CD14-positive monocyte (primary cell): ENCODE data around the gene TGFBR1. TPM values are rescaled to one million over a fixed set of nuclear protein-coding genes. Genes with fewer than 3 reads are reported as not detected.

Experiments used
- DNase-seq, 3 donors: peaks; one replicate each; pipeline ENCODE4 v3.0.0-alpha.2; 2011 to 2022
- H2AFZ ChIP-seq: 2 replicates; pipeline ENCODE4 v1.6.0; 2012; ENCODE audit warnings: mild to moderate bottlenecking, low read depth, low read length, inconsistent platforms; ENCODE audit not compliant: insufficient read depth, poor library complexity, severe bottlenecking
- H3K27ac ChIP-seq, 2 donors: 1 replicate in 1 of 2; 2 replicates in 1 of 2; pipeline ENCODE4 v1.5.1; 2012 to 2013; ENCODE audit warnings: low read length in 2 of 2, control low read depth in 1 of 2, inconsistent platforms in 1 of 2, low read depth in 1 of 2, mild to moderate bottlenecking in 1 of 2
- H3K27me3 ChIP-seq, 2 donors: one replicate each; pipeline versions ENCODE4 v1.6.0 to v1.6.1; 2011 to 2013; ENCODE audit warnings: low read length in 2 of 2; ENCODE audit not compliant: control insufficient read depth in 2 of 2, insufficient read depth in 2 of 2
- H3K36me3 ChIP-seq, 2 donors: replicated peaks in 1 of 2; 1 replicate in 1 of 2; 2 replicates in 1 of 2; pipeline versions ENCODE4 v1.5.1 to v1.6.1; 2012 to 2013; ENCODE audit warnings: low read length in 2 of 2, control low read depth in 1 of 2, inconsistent platforms in 1 of 2, mild to moderate bottlenecking in 1 of 2; ENCODE audit not compliant: insufficient read depth in 2 of 2, control insufficient read depth in 1 of 2
- H3K4me1 ChIP-seq, 2 donors: 1 replicate in 1 of 2; 2 replicates in 1 of 2; pipeline versions ENCODE4 v1.5.1 to v1.6.1; 2012 to 2013; ENCODE audit warnings: low read length in 2 of 2, control low read depth in 1 of 2, inconsistent platforms in 1 of 2, mild to moderate bottlenecking in 1 of 2, moderate library complexity in 1 of 2; ENCODE audit not compliant: insufficient read depth in 2 of 2, control insufficient read depth in 1 of 2
- H3K4me2 ChIP-seq: replicated peaks from 2 replicates; pipeline ENCODE3; 2012; ENCODE audit warnings: low read length, moderate library complexity, mild to moderate bottlenecking; ENCODE audit not compliant: poor library complexity, severe bottlenecking; ENCODE audit errors: extremely low read depth
- H3K4me3 ChIP-seq, 3 experiments: fragments of 200-600 bp in 1 of 3; sonication (generic) in 1 of 3; replicated peaks in 1 of 3; 1 replicate in 2 of 3; 2 replicates in 1 of 3; pipeline ENCODE4 v1.5.1; 2011 to 2013; ENCODE audit warnings: low read length in 3 of 3, mild to moderate bottlenecking in 3 of 3, control low read depth in 2 of 3, low read depth in 2 of 3, inconsistent platforms in 1 of 3, moderate library complexity in 1 of 3
- H3K79me2 ChIP-seq: 2 replicates; pipeline ENCODE4 v1.6.0; 2012; ENCODE audit warnings: mild to moderate bottlenecking, control low read depth, inconsistent platforms, low read length, moderate library complexity; ENCODE audit not compliant: insufficient read depth
- H3K9ac ChIP-seq: 2 replicates; pipeline ENCODE4 v1.6.0; 2017; ENCODE audit warnings: low read length, mild to moderate bottlenecking; ENCODE audit not compliant: insufficient read depth, poor library complexity, severe bottlenecking
- H3K9me3 ChIP-seq, 2 donors: replicated peaks in 1 of 2; 1 replicate in 1 of 2; 2 replicates in 1 of 2; pipeline versions ENCODE4 v1.5.1 to v1.6.1; 2012 to 2013; ENCODE audit warnings: low read length in 2 of 2, control low read depth in 1 of 2; ENCODE audit not compliant: control insufficient read depth in 1 of 2, insufficient read depth in 1 of 2
- H4K20me1 ChIP-seq: 2 replicates; pipeline ENCODE4 v1.6.0; 2012; ENCODE audit warnings: mild to moderate bottlenecking, low read length, control low read depth, moderate library complexity; ENCODE audit not compliant: insufficient read depth
- H3K27ac Mint-ChIP-seq, 7 donors: one replicate each; pipeline ENCODE4 v1.8.0; 2020; ENCODE audit warnings: mild to moderate bottlenecking in 7 of 7, mixed read lengths in 7 of 7, moderate library complexity in 6 of 7, inconsistent platforms in 2 of 7
- H3K27me3 Mint-ChIP-seq, 3 donors: one replicate each; pipeline ENCODE4 v1.8.0; 2021 to 2022; ENCODE audit warnings: low read depth in 3 of 3, mild to moderate bottlenecking in 3 of 3, mixed read lengths in 3 of 3, moderate library complexity in 3 of 3, inconsistent platforms in 1 of 3
- H3K36me3 Mint-ChIP-seq, 2 donors: one replicate each; pipeline ENCODE4 v1.8.0; 2020; ENCODE audit warnings: mixed read lengths in 2 of 2, inconsistent platforms in 1 of 2, mild to moderate bottlenecking in 1 of 2
- H3K4me1 Mint-ChIP-seq: one replicate; pipeline ENCODE4 v1.8.0; 2020; ENCODE audit warnings: mild to moderate bottlenecking, mixed read lengths
- H3K4me3 Mint-ChIP-seq, 2 donors: one replicate each; pipeline ENCODE4 v1.8.0; 2020; ENCODE audit warnings: mild to moderate bottlenecking in 2 of 2, mixed read lengths in 2 of 2, moderate library complexity in 1 of 2
- H3K9me3 Mint-ChIP-seq, 7 donors: one replicate each; pipeline ENCODE4 v1.8.0; 2020 to 2022; ENCODE audit warnings: mixed read lengths in 7 of 7, mild to moderate bottlenecking in 6 of 7, moderate library complexity in 6 of 7, inconsistent platforms in 2 of 7
- WGBS: methylation state at CpG from one replicate; pipeline ENCODE4 v1.1.5; 2013; ENCODE audit warnings: missing lambda C conversion rate; ENCODE audit not compliant: insufficient coverage; 5-methylcytosine and 5-hydroxymethylcytosine counted together
- intact Hi-C, 2 donors: fragments of 100-400 bp; cut with micrococcal nuclease; formaldehyde crosslinking; loops; one replicate each; pipeline versions ENCODE4 v1.15.0 to v1.15.1; 2023
- polyA plus RNA-seq, 3 donors: library from polyadenylated mRNA; depleted of rRNA in 1 of 3; unstranded in 2 of 3; stranded (reverse) in 1 of 3; fragments of 300-500 nt in 2 of 3; fragments of >200 nt in 1 of 3; fragmentation: Illumina TruSeq in 2 of 3; gene quantifications; 1 replicate in 2 of 3; 2 replicates in 1 of 3; pipeline ENCODE4 v1.2.3, GENCODE V29; 2012 to 2021
- TF ChIP-seq, protein P1 (sequence below): fragments of 200-600 bp; IDR thresholded peaks from one replicate; pipeline ENCODE4 v1.8.0; 2022; ENCODE audit warnings: antibody characterized with exemption, mild to moderate bottlenecking

Gene TGFBR1
- polyA plus RNA-seq, 3 donors: 10.7 to 26.8 (median 25.0) TPM

DNA sequence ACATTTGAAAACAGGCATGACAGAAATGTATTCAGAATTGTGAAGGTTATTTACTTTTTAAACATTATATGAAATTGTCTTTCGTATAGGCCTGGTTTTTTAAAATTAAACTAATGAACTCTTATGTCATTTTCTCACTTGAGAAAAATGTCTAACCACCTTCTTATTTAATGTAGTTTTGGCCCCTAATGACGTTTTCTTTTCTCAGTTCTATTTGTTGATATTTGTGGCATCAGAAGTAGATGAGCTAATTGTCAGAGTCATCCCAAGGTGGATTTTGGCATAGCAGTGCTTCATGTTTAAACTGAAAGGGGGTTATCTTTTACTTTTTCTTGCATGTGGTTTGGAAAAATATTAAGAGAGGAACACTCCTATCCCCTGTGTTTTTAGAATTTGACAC is 28.2 kb downstream of the TGFBR1 start:
- no peaks in the 10 kb centered on the region for H3K9me3 ChIP-seq
- H3K4me3 ChIP-seq: no peak overlapping the region
- Mint-ChIP-seq H3K4me3 (no peak overlapping the region), H3K27ac (no peak overlapping the region), H3K27me3 (no peaks in the 10 kb centered on the region), H3K36me3 (peaks cover 37 to 46% of the 10 kb centered on the region in 2 donors), H3K9me3 (no peaks in the 10 kb centered on the region), H3K4me1 (peaks cover 52% of the 10 kb centered on the region)
- DNase-seq: no peak
- H3K27me3 ChIP-seq: no peaks in the 10 kb centered on the region
- H3K36me3 ChIP-seq: peaks cover 2 to 37% of the 10 kb centered on the region in 2 donors
- no peak overlapping the region for H3K27ac ChIP-seq
- intact Hi-C loops: loop anchor here in 1 of 2 donors (10.0 kb wide), 1 partner anchor 48 kb away; no protein-coding TSS in a partner anchor
- no peak overlapping the region for H2AFZ ChIP-seq
- WGBS: no CpG with 5 or more reads among the region's 2 CpGs
- no peak overlapping the region for H3K4me2 ChIP-seq
- TF ChIP-seq, protein P1, sequence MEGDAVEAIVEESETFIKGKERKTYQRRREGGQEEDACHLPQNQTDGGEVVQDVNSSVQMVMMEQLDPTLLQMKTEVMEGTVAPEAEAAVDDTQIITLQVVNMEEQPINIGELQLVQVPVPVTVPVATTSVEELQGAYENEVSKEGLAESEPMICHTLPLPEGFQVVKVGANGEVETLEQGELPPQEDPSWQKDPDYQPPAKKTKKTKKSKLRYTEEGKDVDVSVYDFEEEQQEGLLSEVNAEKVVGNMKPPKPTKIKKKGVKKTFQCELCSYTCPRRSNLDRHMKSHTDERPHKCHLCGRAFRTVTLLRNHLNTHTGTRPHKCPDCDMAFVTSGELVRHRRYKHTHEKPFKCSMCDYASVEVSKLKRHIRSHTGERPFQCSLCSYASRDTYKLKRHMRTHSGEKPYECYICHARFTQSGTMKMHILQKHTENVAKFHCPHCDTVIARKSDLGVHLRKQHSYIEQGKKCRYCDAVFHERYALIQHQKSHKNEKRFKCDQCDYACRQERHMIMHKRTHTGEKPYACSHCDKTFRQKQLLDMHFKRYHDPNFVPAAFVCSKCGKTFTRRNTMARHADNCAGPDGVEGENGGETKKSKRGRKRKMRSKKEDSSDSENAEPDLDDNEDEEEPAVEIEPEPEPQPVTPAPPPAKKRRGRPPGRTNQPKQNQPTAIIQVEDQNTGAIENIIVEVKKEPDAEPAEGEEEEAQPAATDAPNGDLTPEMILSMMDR: no peak
- peaks cover 65% of the 10 kb centered on the region for H3K79me2 ChIP-seq
- peaks cover 62% of the 10 kb centered on the region for H4K20me1 ChIP-seq
- no peak overlapping the region for H3K9ac ChIP-seq
- peaks cover 25 to 31% of the 10 kb centered on the region in 2 donors for H3K4me1 ChIP-seq

DNA sequence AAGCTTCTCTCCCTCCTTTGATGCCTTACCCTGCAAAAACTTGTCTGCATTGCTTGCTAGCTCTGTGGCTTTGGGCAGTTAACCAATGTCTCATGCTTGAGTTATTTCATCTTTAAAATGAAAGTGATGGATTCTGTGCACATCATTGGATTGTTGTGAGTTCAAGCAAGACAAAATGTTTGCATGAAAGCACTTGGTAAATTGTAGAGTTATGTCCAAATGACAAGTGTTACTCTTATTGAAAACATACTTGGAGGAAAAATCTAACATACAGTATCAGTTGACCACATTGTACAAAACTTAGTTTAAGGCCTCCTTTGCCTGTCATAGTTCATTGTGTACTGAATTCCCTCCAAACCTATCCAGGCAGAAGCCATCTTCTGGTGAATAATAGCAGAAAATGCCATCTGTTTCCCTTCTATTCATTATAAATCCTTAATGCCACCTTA is 30.0 kb downstream of the TGFBR1 start:
- TF ChIP-seq, protein P1: no peak
- no peaks in the 10 kb centered on the region for H3K27me3 ChIP-seq
- H3K4me1 ChIP-seq: peaks cover 26 to 36% of the 10 kb centered on the region in 2 donors
- H3K79me2 ChIP-seq: peaks cover 47% of the 10 kb centered on the region
- peaks cover 2 to 43% of the 10 kb centered on the region in 2 donors for H3K36me3 ChIP-seq
- Mint-ChIP-seq H3K27ac (no peak overlapping the region), H3K4me1 (peaks cover 52% of the 10 kb centered on the region), H3K27me3 (no peaks in the 10 kb centered on the region), H3K36me3 (peaks cover 46 to 52% of the 10 kb centered on the region in 2 donors), H3K4me3 (no peak overlapping the region), H3K9me3 (no peaks in the 10 kb centered on the region)
- DNase-seq: no peak
- no peaks in the 10 kb centered on the region for H3K9me3 ChIP-seq
- intact Hi-C loops: loop anchor here in 1 of 2 donors (5.0 to 10.0 kb wide), 2 partner anchors 50 to 288 kb away; no protein-coding TSS in a partner anchor
- no peak overlapping the region for H3K4me3 ChIP-seq
- H3K4me2 ChIP-seq: no peak overlapping the region
- H4K20me1 ChIP-seq: peaks cover 49% of the 10 kb centered on the region
- no peak overlapping the region for H2AFZ ChIP-seq
- no peak overlapping the region for H3K9ac ChIP-seq
- no peak overlapping the region for H3K27ac ChIP-seq
